Measurements from ENCODE around the gene STXBP6.

The STXBP6 gene

GRCh38 chr14:24795406-24795805 is 254.5 kb downstream of the STXBP6 start:
- TF ChIP-seq CTCF (IDR thresholded peaks at IDR 0.05; ENCODE audit: low read depth, low read length) = no peak
- no peak for DNase-seq (ENCODE audit: extremely low read depth, low read depth)

- no peak for DNase-seq (ENCODE audit: extremely low read depth, low read depth)
- no peak for TF ChIP-seq CTCF (IDR thresholded peaks at IDR 0.05; ENCODE audit: low read depth, low read length)
Observed at GRCh38 chr14:24794644-24795305, 255.2 kb downstream of the STXBP6 start.

- TF ChIP-seq CTCF (IDR thresholded peaks at IDR 0.05; ENCODE audit: low read depth, low read length) = no peak
- no peak for DNase-seq (ENCODE audit: extremely low read depth, low read depth)
Observed at GRCh38 chr14:24790196-24790595, 259.8 kb downstream of the STXBP6 start.

- no peak for TF ChIP-seq CTCF (IDR thresholded peaks at IDR 0.05; ENCODE audit: low read depth, low read length)
- DNase-seq (ENCODE audit: extremely low read depth, low read depth) = no peak
Observed at GRCh38 chr14:24789378-24789884, 260.5 kb downstream of the STXBP6 start.

- no peak for DNase-seq (ENCODE audit: extremely low read depth, low read depth)
- TF ChIP-seq CTCF (IDR thresholded peaks at IDR 0.05; ENCODE audit: low read depth, low read length) = no peak
Observed at GRCh38 chr14:24785698-24786097, 264.2 kb downstream of the STXBP6 start.

- no peak for DNase-seq (ENCODE audit: extremely low read depth, low read depth)
- TF ChIP-seq CTCF (IDR thresholded peaks at IDR 0.05; ENCODE audit: low read depth, low read length) = no peak
Observed at GRCh38 chr14:24784981-24785380, 265.0 kb downstream of the STXBP6 start.

- DNase-seq (ENCODE audit: extremely low read depth, low read depth) = no peak
- no peak for TF ChIP-seq CTCF (IDR thresholded peaks at IDR 0.05; ENCODE audit: low read depth, low read length)
Observed at GRCh38 chr14:24783791-24784190, 266.2 kb downstream of the STXBP6 start.

All from AG09319 (cell line).